Endothelial cell of umbilical vein (primary cell): ENCODE results near the gene BAD. TPM values are rescaled to one million over a fixed set of nuclear protein-coding genes. Genes with fewer than 3 reads are reported as not detected.

Source experiments
- BruUV-seq: library from RNA; stranded (reverse); fragments of 400-500 nt; replicated peaks from 2 replicates; lab custom pipeline; 2021; lab: Mats Ljungman, UMichigan
- CTCF ChIA-PET: fragments of 300-600, 350-600 bp; sonication (Branson Sonifier 250); formaldehyde crosslinking; loops from one replicate; lab custom pipeline; 2021; ENCODE audit warnings: antibody characterized with exemption, inconsistent platforms; lab: Charles Lee
- POLR2A ChIA-PET: fragments of 300-600, 350-600 bp; sonication (Branson Sonifier 250); formaldehyde crosslinking; loops from one replicate; lab custom pipeline; 2021; ENCODE audit warnings: antibody characterized with exemption, inconsistent platforms; lab: Charles Lee
- DNase-seq: peaks from one replicate; pipeline ENCODE4 v3.0.0-alpha.2; 2011; ENCODE audit warnings: low read depth, low spot score
- FAIRE-seq: peaks from 2 replicates; lab custom pipeline; 2011; peaks lifted over from hg19 to GRCh38; lab: Jason Lieb, UNC
- H2AFZ ChIP-seq: 2 replicates; pipeline ENCODE4 v1.6.0; 2012; ENCODE audit warnings: low read depth, low read length, control low read depth, inconsistent platforms
- H3K27ac ChIP-seq: 2 replicates; pipeline ENCODE4 v1.5.1; 2011; ENCODE audit warnings: low read depth, mild to moderate bottlenecking, control low read depth, low read length, moderate library complexity; ENCODE audit not compliant: insufficient read depth
- H3K27me3 ChIP-seq, 2 experiments: 2 replicates each; pipeline versions ENCODE4 v1.6.0 to v1.6.1; 2011; ENCODE audit warnings: low read length in 2 of 2, mixed read lengths in 1 of 2; ENCODE audit not compliant: control insufficient read depth in 2 of 2, insufficient read depth in 2 of 2
- H3K36me3 ChIP-seq, 2 experiments: 2 replicates in 1 of 2; 3 replicates in 1 of 2; pipeline ENCODE4 v1.5.1; 2011; ENCODE audit warnings: low read length in 2 of 2, mild to moderate bottlenecking in 1 of 2, moderate library complexity in 1 of 2; ENCODE audit not compliant: control insufficient read depth in 2 of 2, insufficient read depth in 2 of 2; ENCODE audit errors: extremely low read depth in 1 of 2
- H3K4me1 ChIP-seq: 3 replicates; pipeline ENCODE4 v1.5.1; 2011; ENCODE audit warnings: mild to moderate bottlenecking, low read length; ENCODE audit not compliant: control insufficient read depth, insufficient read depth; ENCODE audit errors: extremely low read depth
- H3K4me2 ChIP-seq: 2 replicates; pipeline ENCODE4 v1.6.1; 2011; ENCODE audit warnings: low read length, control low read depth, mixed read lengths; ENCODE audit not compliant: insufficient read depth
- H3K4me3 ChIP-seq, 3 experiments: fragments of 200-600 bp in 1 of 3; sonication (generic), shearing (Covaris generic) in 1 of 3; replicated peaks in 1 of 3; 2 replicates each; pipeline ENCODE4 v1.5.1; 2011 to 2016; ENCODE audit warnings: control low read depth in 3 of 3, low read length in 3 of 3, mild to moderate bottlenecking in 2 of 3, inconsistent platforms in 1 of 3, low read depth in 1 of 3, moderate library complexity in 1 of 3; ENCODE audit not compliant: insufficient read depth in 1 of 3
- H3K79me2 ChIP-seq: 2 replicates; pipeline ENCODE4 v1.6.0; 2012; ENCODE audit warnings: low read length, inconsistent platforms; ENCODE audit not compliant: control insufficient read depth, insufficient read depth
- H3K9ac ChIP-seq: replicated peaks from 2 replicates; pipeline ENCODE3; 2011; ENCODE audit warnings: low read length, control low read depth; ENCODE audit not compliant: insufficient read depth; ENCODE audit errors: extremely low read depth
- H3K9me1 ChIP-seq: replicated peaks from 3 replicates; pipeline ENCODE4 v1.6.0; 2011; ENCODE audit warnings: mild to moderate bottlenecking, low read length; ENCODE audit not compliant: control insufficient read depth, insufficient read depth; ENCODE audit errors: extremely low read depth
- H3K9me3 ChIP-seq: replicated peaks from 2 replicates; pipeline ENCODE4 v1.5.1; 2012; ENCODE audit warnings: low read length, inconsistent platforms; ENCODE audit not compliant: control insufficient read depth, insufficient read depth
- H4K20me1 ChIP-seq: replicated peaks from 2 replicates; pipeline ENCODE3; 2011; ENCODE audit warnings: mild to moderate bottlenecking, low read length; ENCODE audit not compliant: control insufficient read depth, insufficient read depth; ENCODE audit errors: extremely low read depth
- CTCF ChIP-seq, 2 donors: IDR thresholded peaks; 1 replicate in 1 of 2; 2 replicates in 1 of 2; pipeline ENCODE4 v1.5.1; 2011; ENCODE audit warnings: low read length in 2 of 2, mild to moderate bottlenecking in 2 of 2, moderate library complexity in 2 of 2, control low read depth in 1 of 2, inconsistent platforms in 1 of 2, low read depth in 1 of 2; ENCODE audit not compliant: insufficient read depth in 1 of 2; ENCODE audit errors: extremely low read depth in 1 of 2
- EZH2 ChIP-seq: IDR thresholded peaks from 2 replicates; pipeline ENCODE4 v1.6.1; 2012; ENCODE audit warnings: borderline replicate concordance, low read depth, mild to moderate bottlenecking, moderate library complexity, low read length, inconsistent platforms; ENCODE audit not compliant: severe bottlenecking
- FOS ChIP-seq: IDR thresholded peaks from 2 replicates; pipeline ENCODE4 v1.6.1; 2011; ENCODE audit warnings: mild to moderate bottlenecking, low read length, moderate library complexity, borderline replicate concordance; ENCODE audit not compliant: insufficient read depth
- GATA2 ChIP-seq: IDR thresholded peaks from 2 replicates; pipeline ENCODE4 v1.7.0; 2011; ENCODE audit warnings: low read depth, mild to moderate bottlenecking, moderate library complexity, mixed read lengths, low read length; ENCODE audit not compliant: insufficient read length, insufficient read depth
- JUN ChIP-seq: IDR thresholded peaks from 2 replicates; pipeline ENCODE4 v1.6.1; 2011; ENCODE audit warnings: borderline replicate concordance, low read depth; ENCODE audit not compliant: insufficient read length, insufficient read depth
- MYC ChIP-seq: IDR thresholded peaks from one replicate; pipeline ENCODE4 v1.6.1; 2011; ENCODE audit warnings: mild to moderate bottlenecking, low read depth, low read length
- POLR2A ChIP-seq: IDR thresholded peaks from 2 replicates; pipeline ENCODE4 v1.6.1; 2012; ENCODE audit warnings: low read depth, mild to moderate bottlenecking, control low read depth, low read length
- POLR2AphosphoS5 ChIP-seq: IDR thresholded peaks from 2 replicates; pipeline ENCODE4 v1.6.1; 2012; ENCODE audit warnings: low read depth, mild to moderate bottlenecking, control low read depth, low read length, moderate library complexity; ENCODE audit not compliant: insufficient read depth
- dilution Hi-C: fragments of 300-500 bp; cut with MboI; formaldehyde crosslinking; loops from one replicate; pipeline ENCODE4 v1.15.0; 2019; ENCODE audit warnings: low sequenced_read_pairs; ENCODE audit not compliant: extremely low pct_ligation_motif_present
- intact Hi-C: fragments of 100-400 bp; cut with micrococcal nuclease; formaldehyde crosslinking; loops from one replicate; pipeline ENCODE4 v1.10.0; 2022
- polyA plus RNA-seq, 4 experiments: library from polyadenylated mRNA; depleted of rRNA in 3 of 4; stranded (reverse) in 3 of 4; unstranded in 1 of 4; fragments of >200 nt; gene quantifications; 2 replicates each; pipeline versions ENCODE4 v1.2.1 to v1.2.3, GENCODE V29; 2011 to 2012; ENCODE audit warnings: missing spikeins in 1 of 4
- total RNA-seq: library from RNA; stranded (reverse); gene quantifications from 2 replicates; pipeline ENCODE4 v1.2.3, GENCODE V29; 2021
- TF ChIP-seq, protein P1 (sequence below): IDR thresholded peaks from 2 replicates; pipeline ENCODE4 v1.6.1; 2011; ENCODE audit not compliant: insufficient read depth, insufficient read length

Gene BAD
- total and polyA plus RNA-seq, 2 donors (not counting 3 experiments of a cell fraction or from before 2014, with no cell fraction given): 65.3 to 88.0 TPM

DNA sequence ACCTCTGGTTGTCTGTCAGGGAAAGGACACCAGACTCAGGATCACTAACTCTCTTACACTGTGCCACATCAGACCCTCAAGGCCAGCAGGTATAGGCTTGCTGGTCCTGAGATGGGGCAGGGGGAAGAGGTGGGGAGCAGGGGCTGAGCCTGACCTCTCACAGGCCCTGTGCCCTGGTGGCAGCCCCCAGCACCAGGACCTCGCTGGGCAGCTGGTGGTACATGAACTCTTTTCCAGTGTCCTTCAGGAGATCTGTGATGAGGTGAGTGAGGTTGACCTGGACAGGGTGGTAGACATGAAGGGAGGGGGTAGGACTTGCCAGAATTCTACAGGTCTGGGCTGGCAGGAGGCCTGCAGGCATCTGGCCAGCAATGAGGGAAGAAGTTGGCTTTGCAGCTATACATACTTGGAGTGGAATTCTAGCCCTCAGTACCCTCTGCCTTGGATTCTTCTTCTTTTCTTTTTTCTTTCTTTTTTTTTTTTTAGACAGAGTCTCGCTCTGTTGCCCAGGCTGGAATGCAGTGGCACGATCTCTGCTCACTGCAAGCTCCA lies 57.0 kb downstream of the BAD start:
- Histone ChIP-seq H3K27me3 (no peaks in the 10 kb centered on the region), H3K9me1 (no peaks in the 10 kb centered on the region), H2AFZ (no peak overlapping the region), H3K4me3 (no peak overlapping the region), H3K9ac (no peak overlapping the region), H3K4me2 (no peak overlapping the region), H3K4me1 (peaks cover 16% of the 10 kb centered on the region), H4K20me1 (no peaks in the 10 kb centered on the region), H3K9me3 (no peaks in the 10 kb centered on the region), H3K27ac (no peak overlapping the region), H3K36me3 (peaks cover 0 to 4% of the 10 kb centered on the region in 2 experiments), H3K79me2 (peaks cover 8% of the 10 kb centered on the region)
- TF ChIP-seq POLR2A (no peak), FOS (no peak), JUN (no peak), GATA2 (no peak), MYC (no peak)
- TF ChIP-seq, protein P1, sequence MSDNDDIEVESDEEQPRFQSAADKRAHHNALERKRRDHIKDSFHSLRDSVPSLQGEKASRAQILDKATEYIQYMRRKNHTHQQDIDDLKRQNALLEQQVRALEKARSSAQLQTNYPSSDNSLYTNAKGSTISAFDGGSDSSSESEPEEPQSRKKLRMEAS: no peak
- intact Hi-C loops (no loop called here), dilution Hi-C loops (no loop called here)
- DNase-seq (no peak), FAIRE-seq (no peak)
- no TSS peak for BruUV-seq
- POLR2A ChIA-PET: interaction anchor here (0.8 kb wide), 1 partner anchor 42 kb away, joined by 3 read pairs; the partner anchor contains the start of gene STIP1
- CTCF ChIA-PET: interaction anchor here (1.8 to 3.2 kb wide), 4 partner anchors 12 to 77 kb away, joined by 6 to 35 read pairs (median 11); partner anchors contain the start of genes CATSPERZ, ESRRA and FERMT3

GRCh38 chr11:64226507-64227051 lies 57.9 kb downstream of the BAD start:
- Histone ChIP-seq H4K20me1 (no peaks in the 10 kb centered on the region), H3K4me3 (peak overlapping the region; percentile 62 to 70 (median 66)), H3K9me3 (no peaks in the 10 kb centered on the region), H3K36me3 (peaks cover 0 to 4% of the 10 kb centered on the region in 2 experiments), H3K4me2 (peak overlapping the region; percentile 73), H3K27ac (peak overlapping the region; percentile 55), H2AFZ (peak overlapping the region; percentile 52), H3K79me2 (peaks cover 8% of the 10 kb centered on the region), H3K4me1 (peaks cover 16% of the 10 kb centered on the region), H3K27me3 (no peaks in the 10 kb centered on the region), H3K9me1 (no peaks in the 10 kb centered on the region), H3K9ac (peak overlapping the region; percentile 56)
- peak; percentile 48 for FAIRE-seq
- dilution Hi-C loops: no loop called here
- CTCF ChIA-PET: interaction anchor here (1.5 to 3.2 kb wide), 7 partner anchors 10 to 128 kb away, joined by 3 to 35 read pairs (median 6); partner anchors contain the start of genes CATSPERZ, ESRRA and FERMT3
- no peak for DNase-seq
- TSS peak; percentile 19 for BruUV-seq
- POLR2A ChIA-PET: interaction anchor here (0.9 to 1.2 kb wide), 5 partner anchors 12 to 91 kb away, joined by 3 to 12 read pairs (median 4); partner anchors contain the start of genes FKBP2 and PRDX5
- TF ChIP-seq FOS: no peak
- TF ChIP-seq EZH2: no peak
- TF ChIP-seq, protein P1: no peak
- no peak for TF ChIP-seq POLR2A
- no peak for TF ChIP-seq JUN
- no peak for TF ChIP-seq MYC
- no peak for TF ChIP-seq GATA2
- no peak for TF ChIP-seq CTCF (IDR thresholded peaks at IDR 0.05; ENCODE audit: extremely low read depth in 1 of 2, insufficient read depth in 1 of 2, low read depth in 1 of 2, low read length in 2 of 2)
- no peak for TF ChIP-seq POLR2AphosphoS5
- intact Hi-C loops: loop anchor here (1.0 kb wide), 3 partner anchors 15 to 45 kb away; partner anchors contain the start of gene FKBP2
